ENCODE data around the gene STAC3. TPM values are rescaled to one million over a fixed set of nuclear protein-coding genes. Genes with fewer than 3 reads are reported as not detected.

The STAC3 gene
- polyA plus RNA-seq, 2 of the 4 experiments (the other 2 are of a cell fraction): 0.40 to 0.43 TPM

GRCh38 chr12:57215065-57215464, 35.9 kb downstream of the STAC3 start:
- no peaks in the 10 kb centered on the region for H3K9me3 ChIP-seq
- WGBS (ENCODE audit: missing lambda C conversion rate): 60% methylated on average over 11 of the region's 11 CpGs
- no peak for TF ChIP-seq JUN (IDR thresholded peaks at IDR 0.05)
- H3K4me2 ChIP-seq: no peak overlapping the region
- no peak for DNase-seq (ENCODE audit: low read depth in 1 of 2, low spot score in 1 of 2)
- ATAC-seq: peak in 1 of 2 experiments; percentile 1; a peak in 2 of 6 replicates
- peaks cover 31% of the 10 kb centered on the region for H3K4me1 ChIP-seq
- FAIRE-seq: no peak
- no peak overlapping the region for H3K27ac ChIP-seq
- H3K4me3 ChIP-seq: no peak overlapping the region
- ChIA-PET CTCF (interaction anchor here (0.5 to 8.5 kb wide), 16 partner anchors 10 to 251 kb away, joined by 3 to 615 read pairs (median 9); partner anchors contain the start of genes INHBE, SHMT2 and STAT6), POLR2A (interaction anchor here (0.6 to 2.2 kb wide), 2 partner anchors 25 to 32 kb away, joined by 3 to 11 read pairs; no protein-coding TSS in a partner anchor)

DNA sequence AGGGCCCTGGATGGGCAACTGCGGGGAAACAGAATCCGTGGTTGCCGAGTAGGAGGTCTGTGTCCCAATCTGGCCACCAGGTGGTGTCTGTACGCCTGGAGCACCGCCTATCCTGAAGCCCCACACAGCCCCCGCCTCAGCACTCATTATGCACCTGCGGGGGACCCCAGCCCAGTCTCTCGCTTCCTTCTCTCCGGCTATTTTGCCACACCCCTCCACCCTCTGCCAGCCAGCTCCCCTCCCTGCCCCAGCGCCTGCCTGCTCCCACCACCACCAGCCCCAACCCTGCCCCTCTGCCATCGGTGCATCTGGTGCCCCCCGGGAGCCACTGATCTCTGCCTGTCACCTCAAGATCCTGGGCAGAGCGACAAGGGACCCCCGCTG, 36.6 kb downstream of the STAC3 start:
- TF ChIP-seq, protein P1, sequence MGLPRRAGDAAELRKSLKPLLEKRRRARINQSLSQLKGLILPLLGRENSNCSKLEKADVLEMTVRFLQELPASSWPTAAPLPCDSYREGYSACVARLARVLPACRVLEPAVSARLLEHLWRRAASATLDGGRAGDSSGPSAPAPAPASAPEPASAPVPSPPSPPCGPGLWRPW (IDR thresholded peaks at IDR 0.05): no peak
- TF ChIP-seq CHD2 (IDR thresholded peaks at IDR 0.05; ENCODE audit: low read length, partially characterized antibody) (no peak), CTCF (IDR thresholded peaks at IDR 0.05) (peak; percentile 65), SREBF2 (IDR thresholded peaks at IDR 0.05) (no peak), EHMT2 (IDR thresholded peaks at IDR 0.05; ENCODE audit: low read depth) (no peak), RAD21 (conservative IDR thresholded peaks at IDR 0.05 in 1 of 2, IDR thresholded peaks at IDR 0.05 in 1 of 2) (peak; percentile 52 to 59; a peak in 3 of 5 replicates), SMC3 (IDR thresholded peaks at IDR 0.05) (peak; percentile 75)
- DNase-seq (ENCODE audit: low read depth in 1 of 2, low spot score in 1 of 2): peak; percentile 73 to 91
- ATAC-seq: peak; percentile 62 to 83
- H3K9me3 ChIP-seq: no peaks in the 10 kb centered on the region
- H3K4me3 ChIP-seq: no peak overlapping the region
- peaks cover 31% of the 10 kb centered on the region for H3K4me1 ChIP-seq
- peak overlapping the region; percentile 54; the same call in 2 of the 3 replicates for H3K4me2 ChIP-seq
- FAIRE-seq: no peak
- ChIA-PET CTCF (interaction anchor here (0.7 to 8.5 kb wide), 39 partner anchors 9 to 536 kb away, joined by 3 to 615 read pairs (median 4); partner anchors contain the start of genes GLI1, INHBE, SHMT2 and STAT6), POLR2A (interaction anchor here (0.6 to 2.2 kb wide), 4 partner anchors 15 to 33 kb away, joined by 3 to 12 read pairs (median 8); partner anchors contain the start of gene SHMT2)
- WGBS (ENCODE audit: missing lambda C conversion rate): 5% methylated on average over 9 of the region's 14 CpGs
- H3K27ac ChIP-seq: peak overlapping the region in 1 of 2 experiments; percentile 67; a peak in 3 of 6 replicates

GRCh38 chr12:57213763-57214397, 37.1 kb downstream of the STAC3 start:
- TF ChIP-seq, protein P2, sequence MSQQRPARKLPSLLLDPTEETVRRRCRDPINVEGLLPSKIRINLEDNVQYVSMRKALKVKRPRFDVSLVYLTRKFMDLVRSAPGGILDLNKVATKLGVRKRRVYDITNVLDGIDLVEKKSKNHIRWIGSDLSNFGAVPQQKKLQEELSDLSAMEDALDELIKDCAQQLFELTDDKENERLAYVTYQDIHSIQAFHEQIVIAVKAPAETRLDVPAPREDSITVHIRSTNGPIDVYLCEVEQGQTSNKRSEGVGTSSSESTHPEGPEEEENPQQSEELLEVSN (IDR thresholded peaks at IDR 0.05; ENCODE audit: borderline replicate concordance, low read depth): no peak
- no peak for TF ChIP-seq NFE2L2 (conservative IDR thresholded peaks at IDR 0.05; ENCODE audit: low read length)
- TF ChIP-seq, protein P3, sequence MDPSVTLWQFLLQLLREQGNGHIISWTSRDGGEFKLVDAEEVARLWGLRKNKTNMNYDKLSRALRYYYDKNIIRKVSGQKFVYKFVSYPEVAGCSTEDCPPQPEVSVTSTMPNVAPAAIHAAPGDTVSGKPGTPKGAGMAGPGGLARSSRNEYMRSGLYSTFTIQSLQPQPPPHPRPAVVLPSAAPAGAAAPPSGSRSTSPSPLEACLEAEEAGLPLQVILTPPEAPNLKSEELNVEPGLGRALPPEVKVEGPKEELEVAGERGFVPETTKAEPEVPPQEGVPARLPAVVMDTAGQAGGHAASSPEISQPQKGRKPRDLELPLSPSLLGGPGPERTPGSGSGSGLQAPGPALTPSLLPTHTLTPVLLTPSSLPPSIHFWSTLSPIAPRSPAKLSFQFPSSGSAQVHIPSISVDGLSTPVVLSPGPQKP (IDR thresholded peaks at IDR 0.05; ENCODE audit: low read depth, low read length): no peak
- TF ChIP-seq, protein P4, sequence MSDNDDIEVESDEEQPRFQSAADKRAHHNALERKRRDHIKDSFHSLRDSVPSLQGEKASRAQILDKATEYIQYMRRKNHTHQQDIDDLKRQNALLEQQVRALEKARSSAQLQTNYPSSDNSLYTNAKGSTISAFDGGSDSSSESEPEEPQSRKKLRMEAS (IDR thresholded peaks at IDR 0.05): no peak
- no peak for TF ChIP-seq CBX2 (IDR thresholded peaks at IDR 0.05; ENCODE audit: borderline replicate concordance, low read depth)
- TF ChIP-seq BCL3 (IDR thresholded peaks at IDR 0.05): no peak
- no peak for TF ChIP-seq ZFP36 (IDR thresholded peaks at IDR 0.05; ENCODE audit: borderline replicate concordance, partially characterized antibody)
- TF ChIP-seq NPAS2 (CRISPR knock-in tag; IDR thresholded peaks at IDR 0.05; ENCODE audit: borderline replicate concordance): no peak
- FAIRE-seq (no peak), DNase-seq (ENCODE audit: low read depth in 1 of 2, low spot score in 1 of 2) (peak in 1 of 2 experiments; percentile 29), ATAC-seq (peak; percentile 6 to 16; a peak in 4 of 6 replicates)
- Histone ChIP-seq H3K4me1 (peaks cover 31% of the 10 kb centered on the region), H3K4me2 (peak overlapping the region; percentile 54), H3K4me3 (no peak overlapping the region), H3K9me3 (no peaks in the 10 kb centered on the region), H3K27ac (peak overlapping the region in 1 of 2 experiments; percentile 67; a peak in 4 of 6 replicates)
- ChIA-PET CTCF (interaction anchor here (0.5 to 8.5 kb wide), 45 partner anchors 9 to 537 kb away, joined by 3 to 615 read pairs (median 4); partner anchors contain the start of genes GLI1, INHBE, SHMT2 and STAT6), POLR2A (interaction anchor here (0.6 to 2.2 kb wide), 5 partner anchors 15 to 94 kb away, joined by 4 to 12 read pairs (median 9); partner anchors contain the start of gene SHMT2)
- 70% methylated on average over 4 of the region's 4 CpGs for WGBS (ENCODE audit: missing lambda C conversion rate)
